Testis (tissue), 3 donors: Measurements from ENCODE around the gene ALDH16A1. TPM values are rescaled to one million over a fixed set of nuclear protein-coding genes. Genes with fewer than 3 reads are reported as not detected.

Experiments used
- DNase-seq: peaks from one replicate; pipeline ENCODE4 v3.0.0-alpha.2; 2019
- H3K27ac ChIP-seq, 2 donors: fragments of 200-600 bp; sonication (generic); one replicate each; pipeline ENCODE4 v1.5.1; 2019
- H3K27me3 ChIP-seq: fragments of 200-600 bp; sonication (generic); one replicate; pipeline ENCODE4 v1.5.1; 2019
- H3K36me3 ChIP-seq: fragments of 200-600 bp; sonication (generic); one replicate; pipeline ENCODE4 v1.5.1; 2017; ENCODE audit warnings: low read depth; ENCODE audit errors: missing control alignments
- H3K4me1 ChIP-seq: fragments of 200-600 bp; sonication (generic); one replicate; pipeline ENCODE4 v1.5.1; 2019
- H3K4me3 ChIP-seq, 2 donors: fragments of 200-600 bp; sonication (generic); one replicate each; pipeline ENCODE4 v1.5.1; 2017 to 2019
- H3K9me3 ChIP-seq: fragments of 200-600 bp; sonication (generic); one replicate; pipeline ENCODE4 v1.5.1; 2017
- POLR2A ChIP-seq: fragments of 450-650 bp; IDR thresholded peaks from one replicate; pipeline ENCODE4 v1.6.1; 2017; ENCODE audit warnings: antibody characterized with exemption, mild to moderate bottlenecking, moderate library complexity
- WGBS, 2 donors: methylation state at CpG; one replicate each; pipeline ENCODE4 v1.1.5; 2018; 5-methylcytosine and 5-hydroxymethylcytosine counted together
- intact Hi-C: fragments of 100-400 bp; cut with DNase I; formaldehyde crosslinking; loops from one replicate; pipeline ENCODE4 v1.15.1; 2023; ENCODE audit warnings: low total_unique reads
- polyA plus RNA-seq: library from polyadenylated mRNA; stranded (reverse); fragments of 350-450 nt; fragmentation: Illumina TruSeq; extraction: RNeasy Lipid Tissue Mini Kit (QIAGEN cat#74804); gene quantifications from one replicate; pipeline ENCODE4 v1.2.3, GENCODE V29; 2014; ENCODE audit warnings: low read depth, low replicate concordance; ENCODE audit not compliant: insufficient read depth
- total RNA-seq, 2 donors: library from RNA; depleted of rRNA; stranded (reverse); fragments of >200 nt; gene quantifications; one replicate each; pipeline ENCODE4 v1.2.3, GENCODE V29; 2016
- TF ChIP-seq, protein P1 (sequence below), 3 experiments: fragments of 450-650 bp in 2 of 3; fragments of 200-600 bp in 1 of 3; sonication (generic) in 1 of 3; IDR thresholded peaks; one replicate each; pipeline ENCODE4 v1.5.1; 2016 to 2019; ENCODE audit warnings: antibody characterized with exemption in 3 of 3, mild to moderate bottlenecking in 2 of 3, moderate library complexity in 1 of 3

The ALDH16A1 gene
- total and polyA plus RNA-seq, 3 donors from 2014 or later = 8.5 to 24.7 (median 22.4) TPM

DNA sequence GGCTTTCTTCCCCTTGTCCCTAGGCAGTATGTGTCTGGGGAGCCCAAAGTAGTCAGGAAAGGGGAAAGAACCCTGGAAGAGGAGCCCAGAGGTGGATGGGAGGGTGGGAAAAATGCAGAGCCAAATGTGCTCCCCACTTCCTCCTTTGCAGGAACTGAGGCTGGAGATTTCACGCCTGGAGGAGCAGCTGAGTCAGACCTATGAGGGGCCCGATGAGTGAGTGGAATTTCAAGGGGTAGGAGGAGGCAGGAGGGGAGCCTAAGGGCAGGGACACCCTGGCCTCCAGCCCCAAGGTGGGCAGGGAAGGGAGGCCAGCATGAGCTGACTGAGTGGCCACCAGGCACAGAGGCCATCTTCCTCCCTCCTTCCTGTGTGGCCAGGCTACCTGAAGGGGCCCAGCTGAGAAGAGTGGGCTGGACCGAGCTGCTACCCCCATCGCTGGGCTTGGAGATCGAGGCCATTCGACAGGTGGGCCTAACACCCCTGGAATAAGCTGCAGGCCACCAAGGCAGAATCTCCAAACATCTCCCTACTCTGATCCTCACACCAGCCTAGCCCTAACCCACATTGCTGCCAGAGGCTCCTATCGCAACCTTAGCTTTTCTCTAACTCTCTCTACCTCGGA, 44.1 kb upstream of the ALDH16A1 start:
- no peaks in the 10 kb centered on the region for H3K27me3 ChIP-seq
- H3K4me1 ChIP-seq = no peaks in the 10 kb centered on the region
- no peak overlapping the region for H3K4me3 ChIP-seq
- 77 to 85% methylated on average over 8 of the region's 8 CpGs for WGBS, 2 donors
- no peak overlapping the region for H3K27ac ChIP-seq
- intact Hi-C loops = no loop called here
- TF ChIP-seq, protein P1, sequence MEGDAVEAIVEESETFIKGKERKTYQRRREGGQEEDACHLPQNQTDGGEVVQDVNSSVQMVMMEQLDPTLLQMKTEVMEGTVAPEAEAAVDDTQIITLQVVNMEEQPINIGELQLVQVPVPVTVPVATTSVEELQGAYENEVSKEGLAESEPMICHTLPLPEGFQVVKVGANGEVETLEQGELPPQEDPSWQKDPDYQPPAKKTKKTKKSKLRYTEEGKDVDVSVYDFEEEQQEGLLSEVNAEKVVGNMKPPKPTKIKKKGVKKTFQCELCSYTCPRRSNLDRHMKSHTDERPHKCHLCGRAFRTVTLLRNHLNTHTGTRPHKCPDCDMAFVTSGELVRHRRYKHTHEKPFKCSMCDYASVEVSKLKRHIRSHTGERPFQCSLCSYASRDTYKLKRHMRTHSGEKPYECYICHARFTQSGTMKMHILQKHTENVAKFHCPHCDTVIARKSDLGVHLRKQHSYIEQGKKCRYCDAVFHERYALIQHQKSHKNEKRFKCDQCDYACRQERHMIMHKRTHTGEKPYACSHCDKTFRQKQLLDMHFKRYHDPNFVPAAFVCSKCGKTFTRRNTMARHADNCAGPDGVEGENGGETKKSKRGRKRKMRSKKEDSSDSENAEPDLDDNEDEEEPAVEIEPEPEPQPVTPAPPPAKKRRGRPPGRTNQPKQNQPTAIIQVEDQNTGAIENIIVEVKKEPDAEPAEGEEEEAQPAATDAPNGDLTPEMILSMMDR (IDR thresholded peaks at IDR 0.05) = no peak
- no peak for TF ChIP-seq POLR2A
- no peaks in the 10 kb centered on the region for H3K9me3 ChIP-seq
- DNase-seq = no peak
- no peaks in the 10 kb centered on the region for H3K36me3 ChIP-seq

- intact Hi-C loops = no loop called here
- 80 to 82% methylated on average over 5 of the region's 5 CpGs for WGBS, 2 donors
- TF ChIP-seq, protein P1 (IDR thresholded peaks at IDR 0.05) = no peak
- no peak for TF ChIP-seq POLR2A
- Histone ChIP-seq H3K9me3 (no peaks in the 10 kb centered on the region), H3K4me3 (no peak overlapping the region), H3K27ac (no peak overlapping the region), H3K4me1 (no peaks in the 10 kb centered on the region), H3K27me3 (no peaks in the 10 kb centered on the region), H3K36me3 (no peaks in the 10 kb centered on the region)
- no peak for DNase-seq
Observed at GRCh38 chr19:49409441-49410029, 43.5 kb upstream of the ALDH16A1 start.

GRCh38 chr19:49411681-49412326, 41.2 kb upstream of the ALDH16A1 start:
- H3K36me3 ChIP-seq = no peaks in the 10 kb centered on the region
- no peak overlapping the region for H3K27ac ChIP-seq
- intact Hi-C loops = no loop called here
- no peaks in the 10 kb centered on the region for H3K9me3 ChIP-seq
- DNase-seq = no peak
- H3K4me3 ChIP-seq = no peak overlapping the region
- TF ChIP-seq POLR2A = no peak
- TF ChIP-seq, protein P1 (IDR thresholded peaks at IDR 0.05) = no peak
- H3K27me3 ChIP-seq = no peaks in the 10 kb centered on the region
- H3K4me1 ChIP-seq = no peaks in the 10 kb centered on the region
- 69 to 77% methylated on average over 2 to 3 of the region's 3 CpGs for WGBS, 2 donors

- intact Hi-C loops = no loop called here
- no peak for DNase-seq
- TF ChIP-seq, protein P1 (IDR thresholded peaks at IDR 0.05) = no peak
- TF ChIP-seq POLR2A = no peak
Observed at GRCh38 chr19:49413348-49413747, 39.7 kb upstream of the ALDH16A1 start.

More at GRCh38 chr19:49413348-49413747, 39.7 kb upstream of the ALDH16A1 start:
- H3K4me3 ChIP-seq = no peak overlapping the region
- H3K27ac ChIP-seq = no peak overlapping the region
- H3K36me3 ChIP-seq = no peaks in the 10 kb centered on the region
- 65 to 70% methylated on average over 6 to 9 of the region's 9 CpGs for WGBS, 2 donors
- no peaks in the 10 kb centered on the region for H3K9me3 ChIP-seq
- H3K27me3 ChIP-seq = no peaks in the 10 kb centered on the region
- H3K4me1 ChIP-seq = no peaks in the 10 kb centered on the region
